HG03175 (cell line): Measurements from ENCODE around the gene PTPRJ.
"Not testable (repeated sequence)": the region's sequence is repeated elsewhere in the genome, so short reads cannot be mapped to it uniquely, and the experiment has no call there.

Experiments used
- ATAC-seq: cut with Tn5 transposase; IDR thresholded peaks from one replicate; pipeline ENCODE4 v1.9.1; 2021; ENCODE audit warnings: mild to moderate bottlenecking, moderate library complexity; ENCODE audit not compliant: unreplicated experiment

PTPRJ gene

GRCh38 chr11:48184452-48184851, 204.1 kb downstream of the PTPRJ start:
- ATAC-seq = no peak

- not testable (repeated sequence) for ATAC-seq
Measured at GRCh38 chr11:48190906-48191654, 210.7 kb downstream of the PTPRJ start.

- ATAC-seq = no peak
Measured at GRCh38 chr11:48193876-48194275, 213.5 kb downstream of the PTPRJ start.

GRCh38 chr11:48207881-48208280, 227.5 kb downstream of the PTPRJ start:
- no peak for ATAC-seq

- ATAC-seq = no peak
Measured at GRCh38 chr11:48210052-48210451, 229.7 kb downstream of the PTPRJ start.

GRCh38 chr11:48216510-48216909, 236.2 kb downstream of the PTPRJ start, which contains the start of gene OR4B1:
TSS of gene OR4B1 (plus strand) at chr11:48216810. CDS start at chr11:48216810, 0 bp downstream.
- no peak for ATAC-seq
